RWPE2 (cell line): Measurements from ENCODE around the gene HPSE2.
"Not testable (repeated sequence)": the region's sequence is repeated elsewhere in the genome, so short reads cannot be mapped to it uniquely, and the experiment has no call there.

ENCODE experiments used
- ATAC-seq: fragments of 200-7000 bp; cut with Tn5 transposase; 3 replicates; pipeline ENCODE4 v1.9.1; 2021; ENCODE audit warnings: low read depth
- DNase-seq: peaks from one replicate; pipeline ENCODE4 v3.0.0-alpha.2; 2020; ENCODE audit warnings: low spot score
- H3K27ac ChIP-seq: fragments of 450-650 bp; 2 replicates; pipeline ENCODE4 v1.5.1; 2017; ENCODE audit warnings: mild to moderate bottlenecking; ENCODE audit not compliant: poor library complexity, severe bottlenecking
- H3K27me3 ChIP-seq: fragments of 250-450 bp; sonication (Bioruptor Pico); 2 replicates; pipeline ENCODE4 v1.5.1; 2021; ENCODE audit warnings: mild to moderate bottlenecking, moderate library complexity; ENCODE audit not compliant: insufficient read depth, poor library complexity, severe bottlenecking
- H3K36me3 ChIP-seq: fragments of 250-450 bp; sonication (Bioruptor Pico); 2 replicates; pipeline ENCODE4 v1.5.1; 2020; ENCODE audit warnings: low read depth, mild to moderate bottlenecking, moderate library complexity
- H3K4me1 ChIP-seq: fragments of 250-450 bp; sonication (Bioruptor Pico); 2 replicates; pipeline ENCODE4 v1.5.1; 2021; ENCODE audit warnings: mild to moderate bottlenecking, moderate library complexity; ENCODE audit not compliant: insufficient read depth, poor library complexity, severe bottlenecking
- H3K4me3 ChIP-seq: fragments of 250-450 bp; sonication (Bioruptor Pico); 2 replicates; pipeline ENCODE4 v1.5.1; 2021; ENCODE audit warnings: mild to moderate bottlenecking, moderate library complexity; ENCODE audit not compliant: severe bottlenecking
- H3K9me3 ChIP-seq: fragments of 250-450 bp; sonication (Bioruptor Pico); 2 replicates; pipeline ENCODE4 v1.5.1; 2021; ENCODE audit warnings: mild to moderate bottlenecking, moderate library complexity; ENCODE audit not compliant: severe bottlenecking
- CTCF ChIP-seq: fragments of 450-650 bp; IDR thresholded peaks from one replicate; pipeline ENCODE4 v1.5.1; 2017; ENCODE audit warnings: mild to moderate bottlenecking, moderate library complexity; ENCODE audit not compliant: poor library complexity, severe bottlenecking

The HPSE2 gene

GRCh38 chr10:98560565-98560964 lies 675.1 kb downstream of the HPSE2 start:
- H3K4me3 ChIP-seq: no peak overlapping the region
- ATAC-seq (no peak), DNase-seq (no peak)
- no peaks in the 10 kb centered on the region for H3K36me3 ChIP-seq
- H3K9me3 ChIP-seq: no peaks in the 10 kb centered on the region
- no peak for TF ChIP-seq CTCF
- no peaks in the 10 kb centered on the region for H3K4me1 ChIP-seq
- H3K27ac ChIP-seq: no peak overlapping the region
- no peaks in the 10 kb centered on the region for H3K27me3 ChIP-seq

GRCh38 chr10:98556061-98556460 lies 679.6 kb downstream of the HPSE2 start:
- TF ChIP-seq CTCF: no peak

GRCh38 chr10:98555021-98555619 lies 680.5 kb downstream of the HPSE2 start:
- Histone ChIP-seq H3K27me3 (no peaks in the 10 kb centered on the region), H3K36me3 (no peaks in the 10 kb centered on the region), H3K4me1 (no peaks in the 10 kb centered on the region), H3K4me3 (no peak overlapping the region), H3K27ac (no peak overlapping the region), H3K9me3 (no peaks in the 10 kb centered on the region)
- ATAC-seq: no peak
- DNase-seq: no peak
- no peak for TF ChIP-seq CTCF

More at GRCh38 chr10:98556061-98556460, 679.6 kb downstream of the HPSE2 start:
- Histone ChIP-seq H3K4me3 (no peak overlapping the region), H3K9me3 (no peaks in the 10 kb centered on the region), H3K27me3 (no peaks in the 10 kb centered on the region), H3K36me3 (no peaks in the 10 kb centered on the region), H3K27ac (no peak overlapping the region), H3K4me1 (no peaks in the 10 kb centered on the region)
- ATAC-seq (no peak), DNase-seq (no peak)

- H3K27ac ChIP-seq, ATAC-seq, H3K27me3 ChIP-seq, H3K4me1 ChIP-seq, H3K36me3 ChIP-seq, H3K9me3 ChIP-seq, DNase-seq, H3K4me3 ChIP-seq: not testable (repeated sequence)
These were observed 694.1 kb downstream of the HPSE2 start for GRCh38 chr10:98541561-98541960.

GRCh38 chr10:98539578-98539977 lies 696.1 kb downstream of the HPSE2 start:
- H3K27ac ChIP-seq: no peak overlapping the region

More at GRCh38 chr10:98539578-98539977, 696.1 kb downstream of the HPSE2 start:
- Histone ChIP-seq H3K4me1 (no peaks in the 10 kb centered on the region), H3K36me3 (no peaks in the 10 kb centered on the region), H3K27me3 (no peaks in the 10 kb centered on the region), H3K4me3 (no peak overlapping the region), H3K9me3 (no peaks in the 10 kb centered on the region)
- DNase-seq: no peak
- TF ChIP-seq CTCF: no peak
- no peak for ATAC-seq
